HG03039 (cell line): ENCODE data around the gene LRP1B.
"Not testable (repeated sequence)": the region's sequence is repeated elsewhere in the genome, so short reads cannot be mapped to it uniquely, and the experiment has no call there.

Source experiments
- ATAC-seq: cut with Tn5 transposase; IDR thresholded peaks from one replicate; pipeline ENCODE4 v1.9.1; 2021; ENCODE audit warnings: mild to moderate bottlenecking, moderate library complexity; ENCODE audit not compliant: unreplicated experiment

The LRP1B gene

GRCh38 chr2:141195087-141195486 is 935.7 kb downstream of the LRP1B start:
- no peak for ATAC-seq

- ATAC-seq: no peak
These were observed 943.8 kb downstream of the LRP1B start for GRCh38 chr2:141187075-141187439.

- ATAC-seq: no peak
These were observed 944.3 kb downstream of the LRP1B start for GRCh38 chr2:141186413-141187074.

GRCh38 chr2:141182246-141182645 is 948.6 kb downstream of the LRP1B start:
- no peak for ATAC-seq

GRCh38 chr2:141169117-141169516 is 961.7 kb downstream of the LRP1B start:
- not testable (repeated sequence) for ATAC-seq

- ATAC-seq: no peak
These were observed 968.5 kb downstream of the LRP1B start for GRCh38 chr2:141162314-141162713.

- no peak for ATAC-seq
These were observed 979.1 kb downstream of the LRP1B start for GRCh38 chr2:141151611-141152286.

- ATAC-seq: no peak
These were observed 988.8 kb downstream of the LRP1B start for GRCh38 chr2:141142025-141142424.

- ATAC-seq: no peak
These were observed 993.6 kb downstream of the LRP1B start for GRCh38 chr2:141137122-141137693.

GRCh38 chr2:141133883-141134282 is 996.9 kb downstream of the LRP1B start:
- ATAC-seq: no peak

GRCh38 chr2:141125432-141125831 is 1005.4 kb downstream of the LRP1B start:
- ATAC-seq: no peak

- no peak for ATAC-seq
These were observed 1012.0 kb downstream of the LRP1B start for GRCh38 chr2:141118836-141119235.

GRCh38 chr2:141113301-141113700 is 1017.5 kb downstream of the LRP1B start:
- ATAC-seq: no peak

GRCh38 chr2:141109633-141110032 is 1021.2 kb downstream of the LRP1B start:
- ATAC-seq: no peak

GRCh38 chr2:141105763-141106162 is 1025.1 kb downstream of the LRP1B start:
- ATAC-seq: no peak

- ATAC-seq: no peak
These were observed 1027.6 kb downstream of the LRP1B start for GRCh38 chr2:141103216-141103615.

- no peak for ATAC-seq
These were observed 1051.6 kb downstream of the LRP1B start for GRCh38 chr2:141079231-141079630.

GRCh38 chr2:141075753-141076152 is 1055.1 kb downstream of the LRP1B start:
- ATAC-seq: no peak

- no peak for ATAC-seq
These were observed 1062.6 kb downstream of the LRP1B start for GRCh38 chr2:141068053-141068682.

- no peak for ATAC-seq
These were observed 1065.8 kb downstream of the LRP1B start for GRCh38 chr2:141065042-141065441.

- ATAC-seq: no peak
These were observed 1067.4 kb downstream of the LRP1B start for GRCh38 chr2:141063406-141063805.

- no peak for ATAC-seq
These were observed 1068.4 kb downstream of the LRP1B start for GRCh38 chr2:141062443-141062842.
